ENCODE measurements around the gene MT1G.

The MT1G gene

DNA sequence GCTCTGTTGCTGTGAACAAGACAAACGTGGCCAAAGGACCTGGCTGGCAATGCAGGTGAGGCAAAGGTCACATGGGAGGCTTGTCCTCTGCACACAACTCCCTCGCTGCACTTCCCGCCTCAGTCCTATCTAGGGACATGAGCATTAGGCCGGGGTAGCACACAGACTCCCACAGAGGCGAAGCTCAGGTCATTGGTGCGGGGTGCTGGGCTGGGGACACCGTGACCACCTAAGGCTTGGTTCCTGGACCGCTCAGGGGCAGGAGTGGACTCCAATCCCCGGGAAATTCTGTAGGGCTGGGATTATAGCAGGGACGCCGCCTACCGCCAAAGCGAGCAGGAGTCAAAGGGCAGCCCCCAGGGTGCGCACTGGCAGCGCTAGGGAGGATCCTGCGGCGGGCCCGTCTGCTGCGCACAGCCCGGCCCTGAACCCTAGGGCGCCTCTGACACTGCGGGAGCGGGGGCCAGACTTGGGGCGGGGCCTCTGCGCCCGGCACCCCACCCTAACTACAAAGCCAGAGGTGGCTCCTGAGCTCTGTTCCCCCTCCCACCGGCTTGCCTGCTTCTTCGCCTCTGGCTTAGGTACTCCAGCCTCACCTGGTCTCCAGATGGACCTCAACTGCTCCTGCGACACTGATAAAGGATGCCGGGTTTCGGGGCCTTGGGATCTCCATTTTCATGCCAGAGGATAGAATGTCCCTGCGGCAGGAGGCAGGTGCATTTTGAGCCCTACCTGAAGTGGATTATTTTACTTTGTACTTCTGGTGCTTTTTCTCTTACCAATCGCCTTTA lies 20.0 kb downstream of the MT1G start:
- H3K79me2 ChIP-seq (ENCODE audit: insufficient read depth, low read length): no peaks in the 10 kb centered on the region
- no peak overlapping the region for H3K4me3 ChIP-seq (ENCODE audit: low read depth, low read length, poor library complexity, severe bottlenecking)
- H3K4me1 ChIP-seq (ENCODE audit: insufficient read depth, low read length, severe bottlenecking): peaks cover 4% of the 10 kb centered on the region
- H3K9ac ChIP-seq (ENCODE audit: low read length): no peak overlapping the region
- H2AFZ ChIP-seq (ENCODE audit: low read length): no peak overlapping the region
- TF ChIP-seq EZH2 (IDR thresholded peaks at IDR 0.05; ENCODE audit: borderline replicate concordance, low read length): no peak
- TF ChIP-seq, protein P1, sequence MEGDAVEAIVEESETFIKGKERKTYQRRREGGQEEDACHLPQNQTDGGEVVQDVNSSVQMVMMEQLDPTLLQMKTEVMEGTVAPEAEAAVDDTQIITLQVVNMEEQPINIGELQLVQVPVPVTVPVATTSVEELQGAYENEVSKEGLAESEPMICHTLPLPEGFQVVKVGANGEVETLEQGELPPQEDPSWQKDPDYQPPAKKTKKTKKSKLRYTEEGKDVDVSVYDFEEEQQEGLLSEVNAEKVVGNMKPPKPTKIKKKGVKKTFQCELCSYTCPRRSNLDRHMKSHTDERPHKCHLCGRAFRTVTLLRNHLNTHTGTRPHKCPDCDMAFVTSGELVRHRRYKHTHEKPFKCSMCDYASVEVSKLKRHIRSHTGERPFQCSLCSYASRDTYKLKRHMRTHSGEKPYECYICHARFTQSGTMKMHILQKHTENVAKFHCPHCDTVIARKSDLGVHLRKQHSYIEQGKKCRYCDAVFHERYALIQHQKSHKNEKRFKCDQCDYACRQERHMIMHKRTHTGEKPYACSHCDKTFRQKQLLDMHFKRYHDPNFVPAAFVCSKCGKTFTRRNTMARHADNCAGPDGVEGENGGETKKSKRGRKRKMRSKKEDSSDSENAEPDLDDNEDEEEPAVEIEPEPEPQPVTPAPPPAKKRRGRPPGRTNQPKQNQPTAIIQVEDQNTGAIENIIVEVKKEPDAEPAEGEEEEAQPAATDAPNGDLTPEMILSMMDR (IDR thresholded peaks at IDR 0.05; ENCODE audit: low read length): no peak
- no peak overlapping the region for H3K27ac ChIP-seq (ENCODE audit: low read depth, low read length, poor library complexity, severe bottlenecking)
- no peaks in the 10 kb centered on the region for H3K9me3 ChIP-seq (ENCODE audit: low read length)
- H3K27me3 ChIP-seq (ENCODE audit: insufficient read depth, low read length): 0 out of 2 replicates have a peak, but pooled peaks cover 4% of the 10 kb centered on the region
- H4K20me1 ChIP-seq (ENCODE audit: insufficient read depth, low read length): no peaks in the 10 kb centered on the region
- no peaks in the 10 kb centered on the region for H3K36me3 ChIP-seq (ENCODE audit: insufficient read depth, low read length)
- no peaks in the 10 kb centered on the region for H3F3A ChIP-seq (ENCODE audit: insufficient read depth, low read length)
- no peak overlapping the region for H3K4me2 ChIP-seq (ENCODE audit: low read length)
- H3K9me2 ChIP-seq (ENCODE audit: low read depth, low read length): no peaks in the 10 kb centered on the region

DNA sequence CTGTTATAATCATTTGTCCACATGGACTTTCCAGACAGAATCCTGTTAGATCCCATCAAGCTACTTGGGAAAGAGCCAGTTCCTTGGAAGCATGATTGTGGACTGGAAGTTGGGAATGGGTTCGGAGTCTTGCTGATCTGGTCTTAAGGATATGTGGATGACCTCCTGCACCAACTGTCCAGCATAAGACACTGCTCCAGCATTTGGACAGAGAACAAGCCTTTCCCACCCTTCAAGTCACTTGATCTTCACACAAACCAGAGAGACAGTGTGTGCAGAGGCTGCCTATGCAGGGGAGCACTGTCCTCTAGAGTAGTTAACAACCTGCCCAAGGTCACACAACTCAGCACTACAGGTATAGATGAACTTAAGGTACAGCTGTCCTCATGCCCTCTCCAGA lies 22.0 kb downstream of the MT1G start:
- H3K9me2 ChIP-seq (ENCODE audit: low read depth, low read length): no peaks in the 10 kb centered on the region
- H3K9ac ChIP-seq (ENCODE audit: low read length): no peak overlapping the region
- no peaks in the 10 kb centered on the region for H4K20me1 ChIP-seq (ENCODE audit: insufficient read depth, low read length)
- TF ChIP-seq, protein P1 (IDR thresholded peaks at IDR 0.05; ENCODE audit: low read length): no peak
- TF ChIP-seq EZH2 (IDR thresholded peaks at IDR 0.05; ENCODE audit: borderline replicate concordance, low read length): no peak
- no peak overlapping the region for H3K27ac ChIP-seq (ENCODE audit: low read depth, low read length, poor library complexity, severe bottlenecking)
- no peak overlapping the region for H3K4me3 ChIP-seq (ENCODE audit: low read depth, low read length, poor library complexity, severe bottlenecking)
- no peaks in the 10 kb centered on the region for H3F3A ChIP-seq (ENCODE audit: insufficient read depth, low read length)
- H3K4me2 ChIP-seq (ENCODE audit: low read length): no peak overlapping the region
- peaks cover 6% of the 10 kb centered on the region for H3K4me1 ChIP-seq (ENCODE audit: insufficient read depth, low read length, severe bottlenecking)
- no peaks in the 10 kb centered on the region for H3K9me3 ChIP-seq (ENCODE audit: low read length)
- no peak overlapping the region for H2AFZ ChIP-seq (ENCODE audit: low read length)
- H3K36me3 ChIP-seq (ENCODE audit: insufficient read depth, low read length): no peaks in the 10 kb centered on the region
- no peaks in the 10 kb centered on the region for H3K79me2 ChIP-seq (ENCODE audit: insufficient read depth, low read length)
- no peaks in the 10 kb centered on the region for H3K27me3 ChIP-seq (ENCODE audit: insufficient read depth, low read length)

DNA sequence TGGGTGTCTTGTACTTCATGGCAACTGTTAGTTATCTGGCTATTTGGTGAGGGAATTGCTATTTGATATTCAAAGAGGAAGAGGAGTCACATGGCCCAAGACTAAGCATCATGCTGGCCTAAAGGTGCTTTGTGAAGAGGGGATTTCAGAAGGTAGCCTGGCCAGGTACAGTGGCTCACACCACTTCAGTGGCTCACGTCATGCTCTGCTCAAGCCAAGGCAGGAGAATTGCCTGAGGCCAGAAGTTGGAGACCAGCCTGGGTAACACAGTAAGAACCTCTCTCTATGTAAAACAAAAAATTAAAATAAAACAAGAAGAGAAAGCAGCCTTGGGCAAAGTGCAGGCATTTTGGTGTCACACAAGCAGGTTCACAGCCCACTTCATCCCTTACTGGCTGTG lies 22.6 kb downstream of the MT1G start:
- H3K4me1 ChIP-seq (ENCODE audit: insufficient read depth, low read length, severe bottlenecking): peaks cover 6% of the 10 kb centered on the region
- H3K4me3 ChIP-seq (ENCODE audit: low read depth, low read length, poor library complexity, severe bottlenecking): no peak overlapping the region
- no peaks in the 10 kb centered on the region for H3F3A ChIP-seq (ENCODE audit: insufficient read depth, low read length)
- H3K27me3 ChIP-seq (ENCODE audit: insufficient read depth, low read length): no peaks in the 10 kb centered on the region
- no peak overlapping the region for H3K9ac ChIP-seq (ENCODE audit: low read length)
- H3K36me3 ChIP-seq (ENCODE audit: insufficient read depth, low read length): no peaks in the 10 kb centered on the region
- TF ChIP-seq, protein P1 (IDR thresholded peaks at IDR 0.05; ENCODE audit: low read length): no peak
- no peak for TF ChIP-seq EZH2 (IDR thresholded peaks at IDR 0.05; ENCODE audit: borderline replicate concordance, low read length)
- H3K4me2 ChIP-seq (ENCODE audit: low read length): no peak overlapping the region
- H3K79me2 ChIP-seq (ENCODE audit: insufficient read depth, low read length): no peaks in the 10 kb centered on the region
- no peak overlapping the region for H2AFZ ChIP-seq (ENCODE audit: low read length)
- H3K9me2 ChIP-seq (ENCODE audit: low read depth, low read length): no peaks in the 10 kb centered on the region
- no peaks in the 10 kb centered on the region for H3K9me3 ChIP-seq (ENCODE audit: low read length)
- H3K27ac ChIP-seq (ENCODE audit: low read depth, low read length, poor library complexity, severe bottlenecking): no peak overlapping the region
- H4K20me1 ChIP-seq (ENCODE audit: insufficient read depth, low read length): no peaks in the 10 kb centered on the region

Measured in OCI-LY1 (cell line).